ENCODE data around the gene BRD8.
"Not testable (repeated sequence)": the region's sequence is repeated elsewhere in the genome, so short reads cannot be mapped to it uniquely, and the experiment has no call there.

The BRD8 gene

GRCh38 chr5:138178516-138179276 is at the start of gene BRD8, which contains the start of gene KIF20A:
Gene BRD8 (minus strand): TSS chr5:138178630. CDS start chr5:138178614, 16 bp downstream.
Gene KIF20A (plus strand): TSS chr5:138179112. CDS start chr5:138179681, 569 bp downstream.
- peak; percentile 86 for DNase-seq (ENCODE audit: low read depth)

DNA sequence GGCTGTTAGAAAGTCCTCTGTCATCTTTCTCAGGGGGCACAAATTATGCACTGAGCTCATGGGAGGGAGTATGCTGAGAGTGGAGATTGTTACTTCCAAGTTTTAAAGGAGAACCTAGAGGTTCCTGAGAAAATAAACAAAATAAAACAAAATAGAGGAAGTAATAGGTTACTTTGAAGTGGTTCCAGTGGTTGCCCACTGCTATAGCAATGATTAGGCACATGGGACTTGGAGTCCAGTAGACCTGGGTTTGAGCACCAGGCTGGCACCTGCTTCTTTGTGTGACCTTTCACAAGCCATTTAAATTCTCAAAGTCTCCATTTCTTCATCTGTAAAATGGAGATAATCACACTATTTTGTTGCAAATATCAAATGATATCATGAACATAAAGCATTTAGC is 48.5 kb upstream of the BRD8 start:
- no peak for DNase-seq (ENCODE audit: low read depth)

- DNase-seq (ENCODE audit: low read depth), result no peak
Observed at GRCh38 chr5:138224712-138225111, 46.3 kb upstream of the BRD8 start.

GRCh38 chr5:138223532-138223931 is 45.1 kb upstream of the BRD8 start:
- no peak for DNase-seq (ENCODE audit: low read depth)

GRCh38 chr5:138216799-138217198 is 38.4 kb upstream of the BRD8 start:
- DNase-seq (ENCODE audit: low read depth), result no peak

DNA sequence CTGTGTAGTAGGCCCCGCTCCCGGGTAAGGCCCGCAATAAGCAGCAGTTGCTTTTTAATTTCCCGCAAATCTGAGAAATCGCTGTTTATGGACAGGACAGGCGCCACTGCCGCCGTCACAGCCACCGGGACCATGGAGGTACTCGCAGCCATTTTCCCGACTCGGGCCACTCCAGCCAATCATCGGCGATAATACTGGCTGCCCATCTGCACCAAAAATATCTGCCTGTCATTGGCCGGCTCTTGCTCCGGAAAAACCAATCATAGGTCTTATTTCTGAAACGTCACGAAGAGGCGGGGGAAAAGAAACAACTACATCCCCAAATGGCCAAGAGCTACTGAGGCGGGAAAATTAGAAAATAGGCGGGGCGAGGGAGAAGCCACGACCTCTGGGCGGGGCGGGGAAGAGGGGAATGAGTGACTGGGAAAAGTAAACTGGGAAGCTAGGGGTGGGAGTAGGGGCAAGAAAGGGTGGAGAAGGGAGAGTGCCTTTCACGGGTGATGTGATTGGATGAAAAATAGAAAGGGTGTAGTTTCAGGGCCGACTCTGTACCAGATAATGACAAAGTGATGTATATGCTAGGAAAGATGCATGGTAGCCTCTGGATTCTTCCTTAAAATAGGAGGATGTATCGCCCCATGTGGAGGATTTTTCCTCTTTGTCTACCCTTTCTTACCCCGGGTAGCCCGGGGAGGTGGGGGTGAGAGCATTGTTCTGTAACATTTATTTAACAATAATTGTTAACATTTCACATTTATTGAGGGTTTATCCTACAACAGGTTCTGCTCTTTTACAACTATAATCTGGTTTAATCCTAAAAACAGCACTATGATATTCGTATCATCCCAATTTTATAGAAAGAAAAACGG is 35.0 kb upstream of the BRD8 start, which contains the start of gene CDC23:
Gene CDC23 (minus strand): TSS at position 163 of the 869 bp plus-strand sequence. CDS start 11 bp downstream, at position 152.
- DNase-seq (ENCODE audit: low read depth), result peak; percentile 68

DNA sequence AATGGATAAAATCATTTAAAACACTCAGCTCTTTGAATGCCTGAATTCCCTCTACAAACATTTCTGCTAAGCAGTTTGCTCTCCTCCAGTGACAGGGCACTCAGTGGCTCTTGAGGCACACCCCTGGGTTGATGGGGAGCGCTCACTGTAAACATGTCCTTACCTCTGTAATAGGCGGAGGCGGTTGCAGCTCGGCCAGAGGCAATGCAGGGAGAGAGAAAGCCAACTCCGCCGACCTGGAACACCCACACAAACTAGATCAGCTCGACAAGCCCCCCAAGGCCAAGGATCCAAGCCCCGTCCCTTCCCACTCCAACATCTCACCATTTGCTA is 34.4 kb upstream of the BRD8 start:
- no peak for DNase-seq (ENCODE audit: low read depth)

DNA sequence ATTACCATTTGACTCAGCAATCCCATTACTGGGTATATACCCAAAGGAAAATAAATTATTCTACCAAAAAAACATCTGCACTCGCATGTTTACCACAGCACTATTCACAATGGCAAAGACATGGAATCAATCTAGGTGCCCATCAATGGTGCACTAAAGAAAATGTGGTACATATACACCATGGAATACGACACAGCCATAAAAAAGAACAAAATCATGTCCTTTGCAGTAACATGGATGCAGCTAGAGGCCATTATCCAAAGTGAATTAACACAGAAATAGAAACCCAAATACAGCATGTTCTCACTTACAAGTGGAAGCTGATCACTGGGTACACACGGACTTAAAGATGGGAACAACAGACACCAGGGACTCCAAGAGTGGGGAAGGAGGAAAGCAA is 32.6 kb upstream of the BRD8 start:
- DNase-seq (ENCODE audit: low read depth), result no peak

GRCh38 chr5:138193859-138194258 is 15.4 kb upstream of the BRD8 start:
- not testable (repeated sequence) for DNase-seq (ENCODE audit: low read depth)

DNA sequence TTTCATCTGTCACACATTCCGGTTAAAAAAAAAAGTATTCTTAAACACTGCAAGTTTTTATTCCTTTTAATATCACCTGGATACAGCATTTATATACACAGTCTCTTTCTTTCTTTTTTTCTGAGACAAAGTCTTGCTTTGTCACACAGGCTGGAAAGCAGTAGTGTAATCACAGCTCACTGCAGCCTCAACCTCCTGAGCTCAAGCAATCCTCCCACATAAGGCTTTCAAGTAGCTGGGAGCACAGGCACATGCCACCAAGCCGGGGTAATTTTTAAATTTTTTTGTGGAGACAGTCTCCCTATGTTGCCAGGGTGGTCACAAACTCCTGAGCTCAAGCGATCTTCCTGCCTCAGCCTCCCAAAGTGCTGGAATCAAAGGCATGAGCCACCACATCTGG is 14.4 kb upstream of the BRD8 start:
- no peak for DNase-seq (ENCODE audit: low read depth)

DNA sequence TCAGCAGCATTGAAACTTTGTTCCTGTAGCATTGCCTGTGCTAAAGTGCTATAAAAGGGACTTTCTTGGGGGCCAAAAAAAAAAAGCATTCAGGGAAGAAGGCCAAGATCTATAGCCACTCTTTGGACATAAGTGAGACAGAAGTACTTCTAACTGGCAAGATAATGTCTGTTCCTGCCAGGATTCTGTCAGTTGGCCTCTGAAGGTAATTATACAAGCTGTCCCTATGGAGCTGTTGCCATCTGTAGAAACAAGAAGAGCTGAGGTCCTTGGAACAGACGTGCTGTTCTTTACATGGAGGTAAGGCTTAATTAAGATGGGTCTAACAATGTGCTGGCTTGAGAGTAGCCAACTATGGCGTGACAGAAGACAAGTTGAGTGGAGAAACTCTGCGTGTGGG is 10.2 kb upstream of the BRD8 start:
- no peak for DNase-seq (ENCODE audit: low read depth)

GRCh38 chr5:138186002-138186447 is 7.6 kb upstream of the BRD8 start:
- no peak for DNase-seq (ENCODE audit: low read depth)

- no peak for DNase-seq (ENCODE audit: low read depth)
Observed at GRCh38 chr5:138182808-138183207, 4.4 kb upstream of the BRD8 start.

- DNase-seq (ENCODE audit: low read depth), result no peak
Observed at GRCh38 chr5:138180841-138181240, 2.4 kb upstream of the BRD8 start.

DNA sequence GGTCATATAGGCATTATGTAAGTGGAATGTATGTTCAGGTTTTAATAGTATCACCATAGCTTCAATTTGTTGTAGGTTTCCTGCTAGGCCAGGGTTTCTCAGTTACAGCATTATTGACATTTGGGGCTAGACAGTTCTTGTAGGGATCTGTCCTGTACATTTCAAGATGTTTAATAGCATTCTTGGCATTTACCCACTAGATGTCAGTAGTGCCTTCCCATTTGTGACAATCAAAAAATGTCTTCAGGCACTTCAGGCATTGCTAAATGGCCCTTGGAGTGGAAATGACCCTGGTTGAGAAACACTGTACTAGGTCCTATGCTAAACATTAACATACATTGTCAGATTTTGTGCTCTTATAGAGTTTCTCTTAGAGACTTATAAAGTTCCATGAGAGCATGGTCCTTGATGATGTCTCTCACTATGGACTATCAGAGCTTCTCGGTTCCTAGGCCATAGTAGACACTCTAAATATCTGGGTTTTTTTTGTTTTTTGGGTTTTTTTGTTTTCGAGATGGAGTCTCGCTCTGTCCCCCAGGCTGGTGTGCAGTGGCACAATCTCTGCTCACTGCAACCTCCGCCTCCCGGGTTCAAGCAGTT is 1.9 kb upstream of the BRD8 start:
- no peak for DNase-seq (ENCODE audit: low read depth)

- DNase-seq (ENCODE audit: low read depth), result no peak
Observed at GRCh38 chr5:138179277-138179857, 937 bp upstream of the BRD8 start.

DNA sequence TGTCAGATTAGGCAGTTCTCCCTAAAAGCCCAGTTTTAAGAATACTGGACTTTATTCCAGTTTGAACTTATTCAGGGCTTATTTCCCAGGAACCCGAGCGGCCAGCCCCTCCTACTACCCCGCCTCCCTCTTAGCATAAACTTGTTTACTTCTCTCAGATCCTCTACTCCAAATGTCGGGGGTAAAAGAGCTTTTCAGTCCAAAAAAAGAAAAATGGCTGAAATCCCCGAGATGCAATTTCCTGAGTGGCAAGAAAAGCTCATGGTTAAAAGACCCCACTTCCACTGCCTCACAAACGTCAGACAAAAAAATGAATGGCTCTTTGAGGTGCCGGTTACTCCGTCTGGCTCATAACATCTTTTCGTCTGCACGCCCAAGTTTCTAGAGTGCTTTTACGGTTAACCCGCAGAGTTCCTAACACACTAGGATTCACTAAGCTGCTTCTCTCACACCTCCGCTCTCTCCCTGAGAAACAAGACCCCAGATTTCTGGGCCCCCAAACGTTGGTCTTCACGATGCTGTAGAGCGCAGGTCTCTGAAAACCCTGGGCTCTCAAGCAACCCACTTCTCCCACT is 402 bp downstream of the BRD8 start:
- DNase-seq (ENCODE audit: low read depth), result no peak

DNA sequence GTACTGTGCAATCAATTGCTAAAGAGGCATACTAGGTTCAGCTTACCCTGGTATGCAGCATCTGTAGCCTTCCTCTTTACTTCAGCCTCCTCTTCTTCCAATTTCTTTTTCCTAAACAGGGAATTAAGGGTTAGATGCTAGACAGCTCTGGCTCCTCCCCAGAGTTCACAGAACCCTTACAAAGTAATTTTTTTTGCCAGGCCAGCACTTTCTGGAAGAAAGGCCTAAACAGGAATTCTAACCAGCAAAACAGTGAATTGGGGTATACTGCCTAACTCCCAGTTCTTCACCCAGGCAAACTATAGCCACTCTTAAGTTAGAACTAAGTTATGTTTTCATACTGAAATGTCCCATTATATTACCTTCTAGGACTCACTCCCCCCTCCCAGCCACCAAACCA is 8.1 kb downstream of the BRD8 start:
- no peak for DNase-seq (ENCODE audit: low read depth)

- DNase-seq (ENCODE audit: low read depth), result no peak
Observed at GRCh38 chr5:138169124-138169523, 9.3 kb downstream of the BRD8 start.

DNA sequence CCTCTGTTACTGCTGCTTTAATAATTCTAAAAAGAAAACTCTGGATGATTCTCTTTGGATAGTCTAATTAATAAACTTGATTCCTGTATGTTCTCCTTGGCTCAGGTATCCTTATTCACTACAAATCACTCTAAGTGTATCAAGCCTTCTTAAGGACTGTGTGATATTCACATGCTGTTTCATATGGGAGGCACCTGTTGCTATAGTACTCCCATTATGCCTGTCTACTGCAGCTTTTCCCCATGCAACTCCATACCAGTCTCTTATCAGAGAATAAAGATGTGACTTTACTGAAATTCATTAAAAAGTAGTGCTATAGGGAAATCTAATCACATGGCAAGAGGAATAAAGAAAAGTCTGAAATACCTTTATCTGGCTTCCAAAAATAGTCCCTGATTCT is 14.7 kb downstream of the BRD8 start:
- DNase-seq (ENCODE audit: low read depth), result no peak

DNA sequence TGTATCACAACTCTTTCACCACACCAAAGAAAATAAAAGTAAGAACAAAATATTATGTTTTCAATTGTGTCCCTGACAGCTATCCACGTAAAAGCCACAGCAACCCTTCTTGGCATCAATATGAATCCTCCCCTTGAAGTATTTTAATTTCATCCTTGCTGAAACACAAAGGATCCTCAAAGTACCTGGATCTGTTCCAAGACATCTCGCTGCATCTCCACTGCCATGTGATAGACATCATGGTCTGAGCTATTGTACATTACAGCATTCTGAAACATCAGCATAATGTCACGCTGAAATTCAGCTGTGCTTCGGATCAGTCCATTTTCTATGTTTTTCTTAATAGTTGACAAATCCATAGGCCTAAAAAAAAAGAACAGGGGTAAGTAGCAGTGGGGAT is 17.7 kb downstream of the BRD8 start:
- DNase-seq (ENCODE audit: low read depth), result no peak

DNA sequence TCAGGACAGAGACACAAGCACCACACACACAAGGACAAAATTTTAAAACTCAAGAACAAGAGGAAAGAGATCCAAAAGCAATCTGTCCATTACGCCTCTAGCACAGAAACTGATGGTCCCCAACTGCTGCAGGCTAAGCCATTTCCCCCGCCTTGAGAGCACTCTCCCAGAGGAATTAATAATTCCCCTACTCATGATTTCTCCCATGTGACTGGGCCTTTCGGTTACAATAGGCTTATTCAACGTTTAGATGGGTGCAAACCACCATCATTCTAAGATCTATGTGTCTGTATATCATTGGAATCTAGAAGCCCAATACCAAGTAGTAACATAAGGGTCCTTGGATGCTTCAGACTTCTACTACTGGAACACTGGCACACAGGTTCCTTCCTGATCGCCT is 18.8 kb downstream of the BRD8 start:
- no peak for DNase-seq (ENCODE audit: low read depth)
